C4-2B (cell line): Measurements from ENCODE around the gene PCDHB9.
"Not testable (repeated sequence)": the region's sequence is repeated elsewhere in the genome, so short reads cannot be mapped to it uniquely, and the experiment has no call there.

Experiments
- H3K27ac ChIP-seq: fragments of 450-650 bp; 2 replicates; pipeline ENCODE4 v1.5.1; 2017
- CTCF ChIP-seq: fragments of 450-650 bp; conservative IDR thresholded peaks from 2 replicates; pipeline ENCODE4 v1.5.1; 2017; ENCODE audit warnings: mild to moderate bottlenecking
- ZFX ChIP-seq: fragments of 450-650 bp; IDR thresholded peaks from 2 replicates; pipeline ENCODE4 v1.6.1; 2017

Gene PCDHB9

GRCh38 chr5:141192110-141192725 is 5.3 kb downstream of the PCDHB9 start, which contains the start of gene PCDHB10:
PCDHB10 (plus strand) TSS chr5:141192353; CDS start chr5:141192553, 200 bp downstream.
- TF ChIP-seq ZFX, result no peak
- peak; percentile 85 for TF ChIP-seq CTCF
- no peak within 1 kb of the TSS for H3K27ac ChIP-seq

- H3K27ac ChIP-seq, result not testable (repeated sequence)
Observed at GRCh38 chr5:141194332-141194731, 7.4 kb downstream of the PCDHB9 start.

GRCh38 chr5:141196363-141196762 is 9.4 kb downstream of the PCDHB9 start:
- H3K27ac ChIP-seq, result no peak overlapping the region
- TF ChIP-seq CTCF (no peak), ZFX (no peak)

GRCh38 chr5:141199359-141200235 is 12.6 kb downstream of the PCDHB9 start, which contains the start of gene PCDHB11:
PCDHB11 (plus strand) TSS chr5:141199627; CDS start chr5:141199775, 148 bp downstream.
- H3K27ac ChIP-seq, result no peak within 1 kb of the TSS

GRCh38 chr5:141201126-141201525 is 14.2 kb downstream of the PCDHB9 start:
- not testable (repeated sequence) for H3K27ac ChIP-seq

More at GRCh38 chr5:141199359-141200235, 12.6 kb downstream of the PCDHB9 start, which contains the start of gene PCDHB11:
- TF ChIP-seq CTCF (peak; percentile 45), ZFX (no peak)

- H3K27ac ChIP-seq, result not testable (repeated sequence)
Observed at GRCh38 chr5:141201646-141202045, 14.7 kb downstream of the PCDHB9 start.

- TF ChIP-seq ZFX, result no peak
- peak; percentile 48 for TF ChIP-seq CTCF
- H3K27ac ChIP-seq, result no peak within 1 kb of the TSS
Observed at GRCh38 chr5:141208478-141208877, 21.5 kb downstream of the PCDHB9 start, which contains the start of gene PCDHB12. PCDHB12 (plus strand) TSS chr5:141208719; CDS start chr5:141208908, 189 bp downstream.

- not testable (repeated sequence) for H3K27ac ChIP-seq
Observed at GRCh38 chr5:141210281-141210680, 23.3 kb downstream of the PCDHB9 start.

- H3K27ac ChIP-seq, result not testable (repeated sequence)
Observed at GRCh38 chr5:141210849-141211248, 23.9 kb downstream of the PCDHB9 start.

GRCh38 chr5:141213656-141214339 is 26.8 kb downstream of the PCDHB9 start, which contains the start of gene PCDHB13:
PCDHB13 (plus strand) TSS chr5:141213919; CDS start chr5:141214124, 205 bp downstream.
- peak; percentile 70 for TF ChIP-seq CTCF
- H3K27ac ChIP-seq, result not testable (repeated sequence)

- H3K27ac ChIP-seq, result not testable (repeated sequence)
Observed at GRCh38 chr5:141214583-141214982, 27.6 kb downstream of the PCDHB9 start.

GRCh38 chr5:141215504-141215903 is 28.5 kb downstream of the PCDHB9 start:
- not testable (repeated sequence) for H3K27ac ChIP-seq

- not testable (repeated sequence) for H3K27ac ChIP-seq
Observed at GRCh38 chr5:141216035-141216434, 29.1 kb downstream of the PCDHB9 start.
